Prostate gland (tissue), 2 donors: ENCODE results near the gene LPIN1. TPM values are rescaled to one million over a fixed set of nuclear protein-coding genes. Genes with fewer than 3 reads are reported as not detected.

Source experiments
- DNase-seq: peaks from one replicate; pipeline ENCODE4 v3.0.0-alpha.2; 2019; ENCODE audit warnings: low spot score
- H3K27ac ChIP-seq, 2 donors: fragments of 200-600 bp; sonication (generic); 2 replicates each; pipeline ENCODE4 v1.5.1; 2017 to 2019
- H3K27me3 ChIP-seq: fragments of 200-600 bp; sonication (generic); replicated peaks from 2 replicates; pipeline ENCODE4 v1.5.1; 2019; ENCODE audit not compliant: insufficient read depth
- H3K36me3 ChIP-seq, 2 donors: fragments of 200-600 bp; sonication (generic); 1 replicate in 1 of 2; 2 replicates in 1 of 2; pipeline versions ENCODE4 v1.5.1 to v1.8.1; 2017 to 2019
- H3K4me1 ChIP-seq: fragments of 200-600 bp; sonication (generic); replicated peaks from 2 replicates; pipeline ENCODE4 v1.5.1; 2019
- H3K4me3 ChIP-seq, 2 donors: fragments of 200-600 bp; sonication (generic); 2 replicates each; pipeline ENCODE4 v1.5.1; 2017 to 2019
- H3K9me3 ChIP-seq: fragments of 200-600 bp; sonication (generic); 2 replicates; pipeline ENCODE4 v1.5.1; 2017
- CTCF ChIP-seq, 4 experiments: fragments of 200-600 bp in 2 of 4; fragments of 450-650 bp in 2 of 4; sonication (generic) in 2 of 4; IDR thresholded peaks; 1 replicate in 3 of 4; 2 replicates in 1 of 4; pipeline ENCODE4 v1.5.1; 2016 to 2019; ENCODE audit warnings: antibody characterized with exemption in 4 of 4, mild to moderate bottlenecking in 2 of 4, moderate library complexity in 2 of 4
- POLR2A ChIP-seq: fragments of 450-650 bp; IDR thresholded peaks from one replicate; pipeline ENCODE4 v1.6.1; 2016; ENCODE audit warnings: antibody characterized with exemption, mild to moderate bottlenecking
- POLR2AphosphoS5 ChIP-seq: sonication (generic); formaldehyde crosslinking; IDR thresholded peaks from one replicate; pipeline ENCODE4 v1.6.1; 2017; ENCODE audit warnings: antibody characterized with exemption
- WGBS: methylation state at CpG from one replicate; pipeline ENCODE4 v1.1.5; 2018; 5-methylcytosine and 5-hydroxymethylcytosine counted together
- intact Hi-C: fragments of 100-400 bp; cut with DNase I; formaldehyde crosslinking; loops from one replicate; pipeline ENCODE4 v1.14.2; 2022
- total RNA-seq, 2 donors: library from RNA; depleted of rRNA; stranded (reverse); fragments of >200 nt; gene quantifications; one replicate each; pipeline ENCODE4 v1.1.0, GENCODE V29; 2016

The LPIN1 gene
- total RNA-seq, 2 donors from 2014 or later: 18.2 to 57.1 TPM

GRCh38 chr2:11828933-11829323 lies 82.5 kb downstream of the LPIN1 start:
- intact Hi-C loops: loop anchor here (2.0 kb wide), 1 partner anchor 1178 kb away; no protein-coding TSS in a partner anchor
- Histone ChIP-seq H3K27ac (peak overlapping the region; percentile 54 to 67), H3K4me1 (peaks cover 6% of the 10 kb centered on the region), H3K4me3 (no peak overlapping the region), H3K9me3 (no peaks in the 10 kb centered on the region), H3K27me3 (no peaks in the 10 kb centered on the region), H3K36me3 (no peaks in the 10 kb centered on the region)
- TF ChIP-seq POLR2AphosphoS5 (no peak), POLR2A (no peak), CTCF (IDR thresholded peaks at IDR 0.05) (no peak)
- 74% methylated on average over 3 of the region's 3 CpGs for WGBS
- no peak for DNase-seq

- Histone ChIP-seq H3K9me3 (no peaks in the 10 kb centered on the region), H3K4me3 (no peak overlapping the region), H3K27me3 (no peaks in the 10 kb centered on the region), H3K4me1 (peaks cover 6% of the 10 kb centered on the region), H3K27ac (peak overlapping the region; percentile 54 to 67), H3K36me3 (no peaks in the 10 kb centered on the region)
- DNase-seq: peak; percentile 60
- WGBS: 12% methylated on average over 11 of the region's 11 CpGs
- TF ChIP-seq POLR2A: no peak
- TF ChIP-seq CTCF (IDR thresholded peaks at IDR 0.05): peak in 2 of 4 experiments; percentile 19 to 52
- intact Hi-C loops: loop anchor here (2.0 kb wide), 1 partner anchor 1177 kb away; no protein-coding TSS in a partner anchor
Observed at GRCh38 chr2:11829324-11829946, 83.0 kb downstream of the LPIN1 start.

- WGBS: 2% methylated on average over 17 of the region's 17 CpGs
- intact Hi-C loops: loop anchor here (2.0 to 5.0 kb wide), 3 partner anchors 889 to 1177 kb away; no protein-coding TSS in a partner anchor
- no peaks in the 10 kb centered on the region for H3K27me3 ChIP-seq
Observed at GRCh38 chr2:11829947-11830707, 83.7 kb downstream of the LPIN1 start.

GRCh38 chr2:11830708-11831301 lies 84.4 kb downstream of the LPIN1 start:
- intact Hi-C loops: loop anchor here (2.0 to 5.0 kb wide), 2 partner anchors 888 to 1106 kb away; no protein-coding TSS in a partner anchor

More at GRCh38 chr2:11829947-11830707, 83.7 kb downstream of the LPIN1 start:
- peak; percentile 79 for DNase-seq
- Histone ChIP-seq H3K27ac (peak overlapping the region; percentile 54 to 67), H3K4me3 (peak overlapping the region; percentile 5 to 17), H3K36me3 (no peaks in the 10 kb centered on the region), H3K4me1 (peaks cover 6% of the 10 kb centered on the region), H3K9me3 (no peaks in the 10 kb centered on the region)
- peak; percentile 72 for TF ChIP-seq POLR2AphosphoS5
- TF ChIP-seq POLR2A: no peak
- peak in 2 of 4 experiments; percentile 45 to 49 for TF ChIP-seq CTCF (IDR thresholded peaks at IDR 0.05)

More at GRCh38 chr2:11830708-11831301, 84.4 kb downstream of the LPIN1 start:
- Histone ChIP-seq H3K27ac (peak overlapping the region; percentile 54 to 67), H3K4me3 (peak overlapping the region; percentile 5 to 17), H3K4me1 (peaks cover 6% of the 10 kb centered on the region), H3K36me3 (no peaks in the 10 kb centered on the region), H3K27me3 (no peaks in the 10 kb centered on the region), H3K9me3 (no peaks in the 10 kb centered on the region)
- DNase-seq: no peak
- TF ChIP-seq CTCF (IDR thresholded peaks at IDR 0.05) (no peak), POLR2AphosphoS5 (no peak), POLR2A (no peak)
- 35% methylated on average over 7 of the region's 7 CpGs for whole genome bisulfite sequencing
